HG02852 (cell line): Measurements from ENCODE around the gene FOXC2.
"Not testable (repeated sequence)": the region's sequence is repeated elsewhere in the genome, so short reads cannot be mapped to it uniquely, and the experiment has no call there.

Source experiments
- ATAC-seq: cut with Tn5 transposase; IDR thresholded peaks from one replicate; pipeline ENCODE4 v1.9.1; 2021; ENCODE audit warnings: mild to moderate bottlenecking, moderate library complexity; ENCODE audit not compliant: unreplicated experiment

The FOXC2 gene

GRCh38 chr16:86584726-86585721, 18.4 kb downstream of the FOXC2 start:
- no peak for ATAC-seq

DNA sequence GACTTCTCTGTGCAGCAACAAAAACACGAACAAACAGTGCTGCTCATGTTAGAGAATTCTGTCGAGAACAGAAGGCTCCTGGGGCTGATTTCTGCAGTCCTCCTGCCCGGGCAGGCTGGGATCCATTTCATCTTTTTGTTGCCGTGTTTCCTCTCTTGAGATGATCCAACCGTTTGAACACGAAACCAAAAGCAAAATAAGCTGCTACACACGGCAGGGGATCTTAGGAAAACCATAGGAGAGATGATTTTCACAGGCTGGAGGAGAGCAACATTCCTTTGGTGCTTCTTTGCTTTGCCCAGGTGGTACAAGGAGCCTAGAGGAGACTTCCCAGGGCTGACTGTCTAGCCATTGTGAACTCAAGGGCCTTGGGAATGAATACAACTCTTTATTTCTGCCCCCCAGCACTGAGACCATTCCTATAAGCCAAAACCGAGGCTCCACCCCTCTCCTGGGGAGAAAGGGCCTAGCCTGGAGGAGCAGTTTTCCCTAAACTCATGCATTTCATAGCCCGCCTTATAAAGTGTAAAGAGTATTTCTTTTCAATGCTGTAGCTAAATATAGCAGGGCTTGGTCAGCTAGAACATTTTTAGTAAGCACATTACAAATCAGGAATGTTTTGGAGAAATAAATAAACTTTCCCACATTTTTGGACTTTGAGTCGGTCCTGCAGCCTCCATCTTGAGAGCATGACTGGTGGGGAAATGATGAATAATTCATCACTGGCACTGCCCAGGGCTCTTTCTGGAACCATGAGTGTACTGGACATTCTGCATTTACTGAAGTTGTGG, 19.4 kb downstream of the FOXC2 start:
- ATAC-seq: no peak

GRCh38 chr16:86587487-86587886, 20.9 kb downstream of the FOXC2 start:
- ATAC-seq: no peak

GRCh38 chr16:86587955-86588354, 21.3 kb downstream of the FOXC2 start:
- not testable (repeated sequence) for ATAC-seq

- no peak for ATAC-seq
These were observed 24.0 kb downstream of the FOXC2 start for GRCh38 chr16:86590501-86591144.

DNA sequence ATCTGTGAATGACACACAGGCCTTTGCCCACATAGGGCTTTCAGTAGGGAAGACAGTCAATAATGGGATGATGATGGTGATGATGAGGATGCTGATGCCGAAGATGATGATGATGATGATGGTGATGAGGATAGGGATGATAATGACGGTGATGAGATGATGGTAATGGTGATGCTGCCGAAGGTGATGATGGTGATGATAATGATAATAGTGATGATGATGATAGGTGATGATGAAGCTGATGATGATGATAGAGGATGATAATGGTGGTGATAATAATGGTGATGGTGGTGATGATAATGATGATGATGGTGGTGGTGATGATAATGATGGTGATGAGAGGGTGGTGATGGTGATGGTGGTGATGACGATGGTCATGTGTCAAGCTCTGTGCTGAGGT, 24.6 kb downstream of the FOXC2 start:
- ATAC-seq: no peak

DNA sequence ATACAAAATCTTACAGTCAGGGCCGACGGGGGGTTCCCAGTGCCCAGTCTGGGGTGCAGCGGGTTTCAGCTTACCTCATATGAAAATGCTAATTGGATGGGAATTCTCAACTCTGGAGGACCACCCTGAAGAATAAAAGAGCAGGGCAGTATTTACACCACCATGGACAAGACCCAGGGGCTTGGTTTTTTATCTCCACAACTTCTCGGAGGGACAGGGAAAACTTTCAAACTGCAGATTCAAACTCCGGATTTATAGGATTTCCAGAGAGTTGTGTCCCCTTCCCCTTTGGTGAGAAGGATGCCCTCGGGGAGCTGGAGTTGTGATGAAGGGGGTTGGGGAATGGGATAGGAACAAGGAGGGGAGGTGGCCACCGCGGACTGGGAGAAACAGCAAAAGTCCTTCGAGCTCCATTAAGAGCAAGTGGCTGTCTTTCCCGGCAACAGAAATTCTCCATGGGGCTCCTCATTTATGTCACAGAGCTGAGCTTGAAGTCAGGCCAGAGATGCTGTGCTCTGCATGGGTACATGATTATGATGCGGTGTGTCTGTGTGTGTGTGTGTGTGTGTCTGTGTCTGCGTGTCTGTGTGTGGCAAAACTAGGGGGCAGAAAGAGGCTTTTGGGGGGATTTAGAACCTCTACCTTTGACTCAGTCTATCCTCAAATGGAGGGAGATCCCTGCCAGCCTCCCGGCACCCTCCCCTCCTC, 27.4 kb downstream of the FOXC2 start:
- ATAC-seq: no peak

DNA sequence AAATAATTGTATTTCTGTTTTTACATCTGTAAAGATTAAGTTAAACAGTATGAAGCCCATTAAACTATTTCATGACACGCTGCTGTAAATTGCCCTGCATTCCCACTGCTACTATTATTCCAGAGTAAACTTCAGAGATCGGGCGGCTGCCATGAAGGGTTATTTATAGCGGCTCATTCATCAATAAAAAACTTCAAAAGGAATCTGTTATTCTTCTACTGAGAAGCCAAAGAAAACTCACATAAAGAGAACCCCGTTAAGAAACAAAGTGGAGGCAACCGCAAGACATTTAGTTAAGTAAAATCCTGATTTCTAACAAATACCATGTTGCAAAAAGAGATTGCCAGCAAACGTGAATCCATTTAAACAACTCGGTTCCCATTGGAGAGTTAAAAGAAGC, 28.1 kb downstream of the FOXC2 start:
- ATAC-seq: no peak

- ATAC-seq: no peak
These were observed 29.5 kb downstream of the FOXC2 start for GRCh38 chr16:86595983-86596605.

DNA sequence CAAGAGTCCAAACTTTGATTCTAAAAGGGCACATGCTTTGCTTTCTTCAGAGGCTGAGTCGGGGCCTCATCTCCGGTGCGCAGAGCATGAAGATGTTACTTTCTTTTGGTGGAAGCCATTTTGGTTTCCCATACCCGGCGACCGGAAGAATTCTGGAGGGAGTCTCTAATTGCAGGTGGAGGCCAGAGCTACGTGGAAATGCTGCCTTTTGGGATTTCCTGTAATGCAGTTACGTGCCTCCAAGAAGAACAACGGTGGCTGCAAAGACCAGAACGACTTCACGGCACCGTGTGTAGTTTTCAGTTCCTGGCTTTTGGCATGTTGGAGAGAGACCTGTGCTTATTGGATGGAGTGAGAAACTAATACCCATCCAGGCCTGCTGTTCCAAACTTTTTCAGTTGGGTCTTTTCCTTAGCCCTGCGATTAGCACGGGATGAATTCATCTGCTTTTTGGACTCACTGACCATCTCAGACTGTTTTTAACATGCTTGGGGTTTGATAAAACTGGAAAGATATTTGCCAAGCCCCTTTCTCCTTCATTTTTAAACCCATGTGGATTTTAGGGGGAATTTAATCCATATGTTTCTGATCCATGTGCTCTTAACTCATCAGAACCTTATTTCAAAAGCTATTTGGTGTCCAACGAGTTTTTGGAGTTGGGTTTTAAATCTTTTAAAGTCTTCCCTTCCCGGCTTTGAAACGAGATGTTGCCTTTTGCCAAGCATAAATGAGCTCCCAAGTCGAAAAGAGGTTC, 30.7 kb downstream of the FOXC2 start:
- no peak for ATAC-seq

- no peak for ATAC-seq
These were observed 31.4 kb downstream of the FOXC2 start for GRCh38 chr16:86597880-86598606.

GRCh38 chr16:86598607-86599565, 32.3 kb downstream of the FOXC2 start:
- no peak for ATAC-seq

- no peak for ATAC-seq
These were observed 34.7 kb downstream of the FOXC2 start for GRCh38 chr16:86601356-86601755.

GRCh38 chr16:86602521-86602920, 35.9 kb downstream of the FOXC2 start:
- ATAC-seq: no peak

DNA sequence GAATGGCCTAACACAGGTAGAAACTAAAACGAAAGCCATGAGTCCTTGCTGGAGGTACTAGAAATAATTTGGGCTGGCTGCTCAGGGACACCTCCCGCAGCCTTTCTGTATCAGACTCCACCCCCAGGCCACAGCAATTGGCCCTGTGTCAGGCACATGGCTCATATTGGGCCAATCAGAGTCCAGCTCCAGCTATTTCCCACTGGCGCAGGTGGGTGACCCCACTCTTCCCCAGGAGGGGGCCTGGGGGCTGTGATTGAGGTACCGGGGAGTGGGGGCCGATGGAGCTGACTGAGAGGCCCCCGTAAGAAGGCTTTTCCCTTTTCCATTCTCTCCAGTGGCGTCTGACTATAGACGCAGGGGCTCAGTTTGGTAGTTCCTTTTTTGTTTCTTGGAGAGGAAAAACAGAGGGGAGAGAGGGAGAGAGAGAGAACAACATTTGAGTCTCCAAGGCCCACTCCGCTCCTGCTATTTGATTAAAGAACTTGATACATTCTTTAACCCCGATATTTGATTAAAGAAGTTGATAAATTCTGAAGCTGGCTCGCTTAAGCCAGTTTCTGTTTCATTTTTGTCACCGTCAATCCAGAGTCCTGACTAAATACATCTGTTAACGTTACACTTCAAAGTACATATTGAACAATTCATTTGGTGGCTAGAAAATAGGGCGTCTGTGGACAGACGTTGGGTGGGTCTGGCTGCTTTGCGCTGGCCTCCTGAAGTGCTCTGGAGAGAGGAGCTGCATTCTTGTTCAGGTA, 38.0 kb downstream of the FOXC2 start:
- no peak for ATAC-seq

DNA sequence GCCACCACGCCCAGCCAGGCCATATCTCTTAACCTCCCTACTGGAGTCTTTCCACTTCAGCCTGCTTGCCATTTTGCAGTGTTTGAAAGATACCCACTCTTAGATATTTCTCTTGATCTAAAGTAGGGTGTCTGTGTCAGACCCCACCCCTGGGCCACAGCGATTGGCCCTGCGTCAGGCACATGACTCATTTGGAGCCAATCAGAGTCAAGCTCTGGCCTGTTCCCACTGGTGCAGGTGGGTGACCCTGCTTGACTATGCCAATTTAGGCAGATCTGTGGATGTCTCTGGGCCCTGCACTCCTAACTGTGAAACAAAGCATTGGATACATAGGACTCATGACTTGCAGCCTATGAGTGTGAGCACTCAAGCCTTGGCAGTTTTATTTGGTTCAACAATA, 39.3 kb downstream of the FOXC2 start:
- ATAC-seq: no peak

DNA sequence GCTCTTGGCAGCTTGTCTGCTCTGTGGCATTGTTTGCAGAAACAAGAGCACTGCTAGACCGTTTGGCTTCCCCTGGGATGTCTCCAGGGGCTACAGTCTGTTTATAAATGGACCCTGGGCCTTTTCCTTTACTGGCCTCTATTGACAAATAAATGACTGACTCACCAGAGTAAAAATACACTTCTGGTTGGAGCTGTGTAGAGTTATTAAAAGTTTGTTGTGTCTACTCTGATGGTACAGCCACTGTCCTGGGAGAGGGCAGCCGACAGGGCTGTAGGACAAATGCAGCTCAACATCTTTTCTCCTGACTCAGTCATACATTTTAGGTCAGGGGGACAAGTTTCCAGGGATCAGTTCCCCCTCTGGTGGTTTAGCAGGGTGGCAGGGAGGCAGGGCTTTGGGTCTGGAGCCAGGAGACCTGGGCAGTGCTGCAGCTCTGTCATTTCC, 41.7 kb downstream of the FOXC2 start:
- ATAC-seq: no peak
